DOHH2 (cell line): ENCODE results near the gene TGM1.

Experiments used
- CTCF ChIP-seq: fragments of 200-600 bp; sonication (generic); IDR thresholded peaks from one replicate; pipeline ENCODE4 v1.5.1; 2014; ENCODE audit warnings: antibody characterized with exemption, mild to moderate bottlenecking, low read depth, low read length; ENCODE audit not compliant: poor library complexity, severe bottlenecking
- EZH2phosphoT487 ChIP-seq: fragments of 200-600 bp; sonication (generic); IDR thresholded peaks from 2 replicates; pipeline ENCODE4 v1.6.1; 2017; ENCODE audit warnings: borderline replicate concordance, mild to moderate bottlenecking, antibody characterized with exemption, low read length, moderate library complexity, mixed read lengths

GRCh38 chr14:24285351-24285750 is 22.4 kb upstream of the TGM1 start:
- TF ChIP-seq CTCF (no peak), EZH2phosphoT487 (no peak)
